GM12878 (cell line): ENCODE results near the gene RGL4. TPM values are rescaled to one million over a fixed set of nuclear protein-coding genes. Genes with fewer than 3 reads are reported as not detected.

Experiments
- ATAC-seq: fragments of 200-7000 bp; cut with Tn5 transposase; 3 replicates; pipeline ENCODE4 v1.9.1; 2020; ENCODE audit warnings: mild to moderate bottlenecking, moderate library complexity
- BruUV-seq: library from RNA; stranded (reverse); fragments of 400-500 nt; replicated peaks from 2 replicates; lab custom pipeline; 2021; lab: Mats Ljungman, UMichigan
- CTCF ChIA-PET: fragments of 300-600 bp; sonication (Branson Sonifier 250); formaldehyde crosslinking; extraction: SDS; loops from one replicate; lab custom pipeline; 2021; ENCODE audit warnings: inconsistent platforms; lab: Yijun Ruan, JAX
- POLR2A ChIA-PET: fragments of 350-600 bp; formaldehyde crosslinking; extraction: SDS; loops from one replicate; lab custom pipeline; 2021; ENCODE audit warnings: inconsistent platforms; lab: Charles Lee
- RAD21 ChIA-PET: fragments of 300-600 bp; sonication (Branson Sonifier 250); formaldehyde crosslinking; loops from one replicate; lab custom pipeline; 2023; ENCODE audit warnings: antibody characterized with exemption; ENCODE audit not compliant: unreplicated experiment; lab: Charles Lee
- SMC1A ChIA-PET: fragments of 300-600 bp; sonication (Branson Sonifier 250); formaldehyde crosslinking; loops from one replicate; lab custom pipeline; 2023; ENCODE audit not compliant: unreplicated experiment, uncharacterized antibody; lab: Charles Lee
- DNase-seq: peaks from one replicate; pipeline ENCODE4 v3.0.0-alpha.2; 2011; ENCODE audit warnings: low read depth, low spot score
- FAIRE-seq: peaks from 3 replicates; lab custom pipeline; 2011; peaks lifted over from hg19 to GRCh38; lab: Jason Lieb, UNC
- H2AFZ ChIP-seq: 2 replicates; pipeline ENCODE4 v1.6.0; 2011; ENCODE audit warnings: low read depth, low read length, control low read depth; ENCODE audit not compliant: control insufficient read depth
- H3K27ac ChIP-seq: 2 replicates; pipeline ENCODE4 v1.5.1; 2011; ENCODE audit warnings: control low read depth; ENCODE audit not compliant: control insufficient read depth, insufficient read depth
- H3K27me3 ChIP-seq, 2 experiments: replicated peaks in 1 of 2; 2 replicates each; pipeline versions ENCODE4 v1.6.0 to v1.6.1; 2011; ENCODE audit warnings: low read length in 1 of 2; ENCODE audit not compliant: control insufficient read depth in 2 of 2, insufficient read depth in 2 of 2
- H3K36me3 ChIP-seq, 2 experiments: 2 replicates each; pipeline ENCODE4 v1.5.1; 2011; ENCODE audit warnings: low read length in 1 of 2; ENCODE audit not compliant: control insufficient read depth in 2 of 2, insufficient read depth in 2 of 2
- H3K4me1 ChIP-seq: 2 replicates; pipeline ENCODE4 v1.6.1; 2011; ENCODE audit warnings: mild to moderate bottlenecking, low read length, moderate library complexity, mixed read lengths; ENCODE audit not compliant: control insufficient read depth, insufficient read depth
- H3K4me2 ChIP-seq: 2 replicates; pipeline ENCODE4 v1.6.0; 2011; ENCODE audit warnings: control low read depth; ENCODE audit not compliant: control insufficient read depth, insufficient read depth
- H3K4me3 ChIP-seq: fragments of 200-600 bp; sonication (generic); 2 replicates; pipeline ENCODE4 v1.5.1; 2016
- H3K79me2 ChIP-seq: 2 replicates; pipeline ENCODE4 v1.6.0; 2011; ENCODE audit warnings: low read length; ENCODE audit not compliant: control insufficient read depth, insufficient read depth
- H3K9ac ChIP-seq: 2 replicates; pipeline ENCODE4 v1.8.0; 2011; ENCODE audit warnings: low read length, control low read depth, mixed read lengths; ENCODE audit not compliant: control insufficient read depth, insufficient read depth
- H3K9me3 ChIP-seq: replicated peaks from 3 replicates; pipeline ENCODE4 v1.5.1; 2011; ENCODE audit warnings: mild to moderate bottlenecking, low read length; ENCODE audit not compliant: control insufficient read depth, insufficient read depth
- H4K20me1 ChIP-seq: 2 replicates; pipeline ENCODE4 v1.6.0; 2011; ENCODE audit not compliant: control insufficient read depth, insufficient read depth
- ATF2 ChIP-seq: IDR thresholded peaks from 2 replicates; pipeline ENCODE4 v1.6.1; 2012; ENCODE audit warnings: low read length, inconsistent platforms
- CEBPZ ChIP-seq: fragments of 150-350 bp; IDR thresholded peaks from 2 replicates; pipeline ENCODE4 v1.6.1; 2016; ENCODE audit warnings: low read depth, low read length
- CTCF ChIP-seq, 3 experiments: IDR thresholded peaks in 2 of 3; conservative IDR thresholded peaks in 1 of 3; 2 replicates each; pipeline ENCODE4 v1.5.1; 2011; ENCODE audit warnings: low read depth in 3 of 3, low read length in 3 of 3, mild to moderate bottlenecking in 3 of 3, control low read depth in 2 of 3, moderate library complexity in 2 of 3, inconsistent platforms in 1 of 3, mixed read lengths in 1 of 3; ENCODE audit not compliant: control insufficient read depth in 2 of 3, insufficient read depth in 1 of 3; ENCODE audit errors: extremely low read depth in 1 of 3
- HCFC1 ChIP-seq: fragments of 150-350 bp; IDR thresholded peaks from 2 replicates; pipeline ENCODE4 v1.6.1; 2014; ENCODE audit warnings: low read length
- NR2F1 ChIP-seq: fragments of 450-650 bp; conservative IDR thresholded peaks from 2 replicates; pipeline ENCODE4 v1.6.1; 2017; ENCODE audit warnings: mild to moderate bottlenecking
- PML ChIP-seq: IDR thresholded peaks from 2 replicates; pipeline ENCODE4 v1.6.1; 2012; ENCODE audit warnings: low read length, inconsistent platforms
- RB1 ChIP-seq: fragments of 450-650 bp; formaldehyde crosslinking; IDR thresholded peaks from 2 replicates; pipeline ENCODE4 v1.6.1; 2017; ENCODE audit warnings: mild to moderate bottlenecking, borderline replicate concordance
- RBBP5 ChIP-seq: fragments of 200-600 bp; sonication (generic); conservative IDR thresholded peaks from 2 replicates; pipeline ENCODE4 v1.6.1; 2016
- ZNF592 ChIP-seq: fragments of 450-650 bp; IDR thresholded peaks from 2 replicates; pipeline ENCODE4 v1.6.1; 2017; ENCODE audit warnings: mild to moderate bottlenecking, moderate library complexity
- WGBS: methylation state at CpG from one replicate; pipeline ENCODE4 v1.1.6; 2016; ENCODE audit warnings: low lambda C conversion rate; ENCODE audit not compliant: insufficient replicate concordance, insufficient coverage; ENCODE audit errors: missing lambda C conversion rate; 5-methylcytosine and 5-hydroxymethylcytosine counted together
- in situ Hi-C: fragments of 300-500 bp; cut with MboI; formaldehyde crosslinking; loops from 9 replicates; pipeline ENCODE4 v1.14.3; 2018; ENCODE audit warnings: mixed read lengths
- intact Hi-C: fragments of 100-400 bp; cut with micrococcal nuclease; formaldehyde crosslinking; loops from one replicate; pipeline ENCODE4 v1.14.2; 2022; ENCODE audit not compliant: unreplicated experiment
- polyA plus RNA-seq, 11 experiments: library from polyadenylated mRNA; depleted of rRNA in 4 of 11; unstranded in 6 of 11; stranded (reverse) in 5 of 11; fragments of >200 nt; fragmentation: Nextera tagmentation in 4 of 11; fragmentation: Illumina TruSeq in 1 of 11; extraction: Ambion mirVana in 4 of 11; extraction: Trizol in 1 of 11; gene quantifications; 1 replicate in 1 of 11; 2 replicates in 10 of 11; pipeline versions ENCODE4 v1.2.1 to v1.2.3, GENCODE V29; 2011 to 2016; ENCODE audit warnings: inconsistent platforms in 2 of 11, missing spikeins in 2 of 11, low read depth in 1 of 11
- total RNA-seq, 4 experiments: library from RNA; depleted of rRNA in 3 of 4; stranded (reverse); fragments of >200 nt in 3 of 4; fragmentation: Illumina TruSeq in 1 of 4; extraction: Trizol in 1 of 4; gene quantifications; 2 replicates each; pipeline versions ENCODE4 v1.2.1 to v1.2.3, GENCODE V29; 2013 to 2021

Gene RGL4
- total and polyA plus RNA-seq, 10 of the 15 experiments (the other 5 are each of a cell fraction or from before 2014, with no cell fraction given): 1.4 to 9.0 (median 2.0) TPM; not detected in 1

- no peaks in the 10 kb centered on the region for H3K9me3 ChIP-seq
- no TSS peak for BruUV-seq
- no peak for FAIRE-seq
- no peak for DNase-seq
- H3K4me2 ChIP-seq: peak overlapping the region; percentile 80; the same call in 1 of the 2 replicates
- H3K79me2 ChIP-seq: no peaks in the 10 kb centered on the region
- intact Hi-C loops (no loop called here), in situ Hi-C loops (no loop called here)
- peaks cover 15% of the 10 kb centered on the region for H3K4me1 ChIP-seq
- WGBS: 96% methylated on average over 11 of the region's 11 CpGs
- H3K36me3 ChIP-seq: peaks cover 18 to 20% of the 10 kb centered on the region in 2 experiments
- H4K20me1 ChIP-seq: no peaks in the 10 kb centered on the region
- no peak overlapping the region for H3K4me3 ChIP-seq
- H3K9ac ChIP-seq: peak overlapping the region; percentile 68
- no peak for ATAC-seq
- H3K27ac ChIP-seq: peak overlapping the region; percentile 89
- H3K27me3 ChIP-seq: no peaks in the 10 kb centered on the region
- no peak overlapping the region for H2AFZ ChIP-seq
- POLR2A ChIA-PET: interaction anchor here (1.2 kb wide), 1 partner anchor 20 kb away, joined by 3 read pairs; no protein-coding TSS in a partner anchor
- SMC1A ChIA-PET: interaction anchor here (0.8 to 1.4 kb wide), 2 partner anchors 29 to 149 kb away, joined by 3 to 4 read pairs; no protein-coding TSS in a partner anchor
- RAD21 ChIA-PET: no interaction called here
- CTCF ChIA-PET: interaction anchor here (0.6 kb wide), 2 partner anchors 9 to 272 kb away, joined by 3 read pairs; no protein-coding TSS in a partner anchor
- TF ChIP-seq HCFC1: no peak
- no peak for TF ChIP-seq CEBPZ
- TF ChIP-seq CTCF (IDR thresholded peaks at IDR 0.05 in 2 of 3, conservative IDR thresholded peaks at IDR 0.05 in 1 of 3; ENCODE audit: control insufficient read depth in 2 of 3, extremely low read depth in 1 of 3, insufficient read depth in 1 of 3, low read depth in 3 of 3, low read length in 3 of 3): no peak
- TF ChIP-seq RB1: no peak
- TF ChIP-seq PML: no peak
- no peak for TF ChIP-seq NR2F1
- no peak for TF ChIP-seq RBBP5
- no peak for TF ChIP-seq ATF2
- TF ChIP-seq ZNF592: no peak
Observed at GRCh38 chr22:23697031-23697970, 6.5 kb downstream of the RGL4 start.
